HUES48 (cell line): ENCODE measurements around the gene SOX6.

ENCODE experiments used
- H3K27ac ChIP-seq: one replicate; pipeline ENCODE4 v1.7.0; 2013; ENCODE audit warnings: low read depth, low read length, inconsistent platforms
- H3K27me3 ChIP-seq: 2 replicates; pipeline ENCODE4 v1.6.1; 2013; ENCODE audit warnings: mild to moderate bottlenecking, low read length; ENCODE audit not compliant: control insufficient read depth, insufficient read depth
- H3K36me3 ChIP-seq: 2 replicates; pipeline ENCODE4 v1.6.1; 2013; ENCODE audit warnings: low read length; ENCODE audit not compliant: control insufficient read depth, insufficient read depth
- H3K4me1 ChIP-seq: 2 replicates; pipeline ENCODE4 v1.6.1; 2013; ENCODE audit warnings: mild to moderate bottlenecking, low read length; ENCODE audit not compliant: control insufficient read depth, insufficient read depth
- H3K4me3 ChIP-seq: 2 replicates; pipeline ENCODE4 v1.5.1; 2013; ENCODE audit warnings: mild to moderate bottlenecking, low read depth, low read length
- H3K9ac ChIP-seq: 2 replicates; pipeline ENCODE4 v1.6.1; 2013; ENCODE audit warnings: mild to moderate bottlenecking, low read depth, low read length, moderate library complexity
- H3K9me3 ChIP-seq: 2 replicates; pipeline ENCODE4 v1.6.1; 2013; ENCODE audit warnings: low read length; ENCODE audit not compliant: control insufficient read depth, insufficient read depth

SOX6 gene

DNA sequence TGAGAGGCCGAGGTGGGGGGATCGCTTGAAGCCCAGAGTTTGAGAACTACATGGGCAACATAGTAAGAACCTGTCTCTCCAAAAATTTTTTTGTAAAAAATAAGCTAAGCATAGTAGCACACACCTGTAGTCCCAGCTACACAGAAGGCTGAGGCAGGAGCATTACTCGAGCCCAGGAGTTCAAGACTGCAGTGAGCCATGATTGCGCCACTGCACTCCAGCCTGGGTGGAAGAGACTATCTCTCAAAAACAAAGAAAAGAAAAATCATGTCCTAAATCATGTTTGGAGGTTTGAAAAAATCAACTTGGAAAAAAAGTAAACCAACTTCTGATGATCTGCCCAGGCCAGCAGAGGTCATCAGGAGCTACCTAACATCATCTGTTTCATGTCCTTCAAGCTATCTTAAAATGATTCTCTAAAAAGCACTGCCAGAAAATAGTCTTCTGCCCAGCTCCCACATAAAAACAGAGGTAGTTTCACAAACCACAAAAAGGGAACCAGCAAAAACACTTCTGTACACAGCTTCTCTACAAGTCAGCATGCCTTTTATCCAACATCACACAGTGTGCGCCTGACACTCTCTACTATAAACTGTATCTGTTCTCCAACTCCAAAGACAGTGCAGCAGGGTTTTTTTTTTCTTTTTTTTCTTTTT is 165.0 kb downstream of the SOX6 start:
- peaks cover 12% of the 10 kb centered on the region for H3K4me1 ChIP-seq
- no peak overlapping the region for H3K9ac ChIP-seq
- H3K9me3 ChIP-seq = no peaks in the 10 kb centered on the region
- no peak overlapping the region for H3K27ac ChIP-seq
- H3K36me3 ChIP-seq = no peaks in the 10 kb centered on the region
- H3K27me3 ChIP-seq = no peaks in the 10 kb centered on the region
- no peak overlapping the region for H3K4me3 ChIP-seq

DNA sequence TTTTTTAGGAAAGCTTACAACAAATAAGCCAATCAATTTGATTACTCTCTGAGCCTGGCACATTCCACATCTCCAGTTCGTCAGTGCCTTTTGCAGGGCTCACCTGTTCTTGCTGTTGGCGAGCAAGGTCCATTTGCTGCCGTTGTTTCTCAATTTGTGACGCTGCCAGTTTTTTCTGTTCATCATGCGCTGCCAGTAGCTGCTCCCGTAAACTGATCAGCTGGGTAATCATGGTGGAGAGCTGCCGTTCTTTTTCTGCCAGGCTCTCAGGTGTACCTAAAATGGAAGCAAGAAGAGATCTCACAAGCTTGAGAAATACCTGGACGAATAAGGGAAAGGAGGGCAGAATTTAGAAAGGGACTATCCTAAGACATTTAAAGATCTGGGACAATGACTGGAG is 169.7 kb downstream of the SOX6 start:
- Histone ChIP-seq H3K27ac (no peak overlapping the region), H3K27me3 (no peaks in the 10 kb centered on the region), H3K36me3 (no peaks in the 10 kb centered on the region), H3K9ac (no peak overlapping the region), H3K9me3 (no peaks in the 10 kb centered on the region), H3K4me1 (peaks cover 13% of the 10 kb centered on the region), H3K4me3 (no peak overlapping the region)

- peak overlapping the region; percentile 11 for H3K27ac ChIP-seq
- H3K4me3 ChIP-seq = no peak overlapping the region
- H3K9me3 ChIP-seq = no peaks in the 10 kb centered on the region
- no peaks in the 10 kb centered on the region for H3K36me3 ChIP-seq
- no peak overlapping the region for H3K9ac ChIP-seq
- no peaks in the 10 kb centered on the region for H3K27me3 ChIP-seq
- H3K4me1 ChIP-seq = peaks cover 29% of the 10 kb centered on the region
Observed at GRCh38 chr11:16185042-16185441, 171.3 kb downstream of the SOX6 start.

DNA sequence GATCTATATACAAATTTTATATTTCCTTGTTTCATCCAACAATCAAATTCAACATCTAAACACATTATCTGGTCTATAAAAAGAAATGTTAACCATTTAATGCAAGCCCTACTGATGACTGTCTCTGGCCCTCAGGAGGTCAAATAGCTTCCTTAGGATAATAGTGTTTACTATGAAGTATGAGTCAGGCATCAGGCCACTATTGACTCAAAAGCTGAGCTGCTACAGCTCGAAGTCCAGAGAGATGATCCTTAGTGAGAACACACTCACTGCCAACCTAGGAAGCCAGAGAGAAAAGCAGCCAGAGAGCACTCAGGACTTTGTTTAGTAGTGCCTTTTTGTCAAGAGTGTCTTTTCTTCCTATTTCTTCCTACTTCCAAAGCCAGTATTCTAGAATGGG is 171.8 kb downstream of the SOX6 start:
- Histone ChIP-seq H3K9ac (no peak overlapping the region), H3K36me3 (no peaks in the 10 kb centered on the region), H3K4me3 (no peak overlapping the region), H3K27me3 (no peaks in the 10 kb centered on the region), H3K4me1 (peaks cover 34% of the 10 kb centered on the region), H3K9me3 (no peaks in the 10 kb centered on the region), H3K27ac (peak overlapping the region; percentile 11)

- no peak overlapping the region for H3K27ac ChIP-seq
- H3K36me3 ChIP-seq = no peaks in the 10 kb centered on the region
- H3K27me3 ChIP-seq = no peaks in the 10 kb centered on the region
- no peak overlapping the region for H3K9ac ChIP-seq
- peaks cover 54% of the 10 kb centered on the region for H3K4me1 ChIP-seq
- no peak overlapping the region for H3K4me3 ChIP-seq
- no peaks in the 10 kb centered on the region for H3K9me3 ChIP-seq
Observed at GRCh38 chr11:16182553-16182952, 173.8 kb downstream of the SOX6 start.

DNA sequence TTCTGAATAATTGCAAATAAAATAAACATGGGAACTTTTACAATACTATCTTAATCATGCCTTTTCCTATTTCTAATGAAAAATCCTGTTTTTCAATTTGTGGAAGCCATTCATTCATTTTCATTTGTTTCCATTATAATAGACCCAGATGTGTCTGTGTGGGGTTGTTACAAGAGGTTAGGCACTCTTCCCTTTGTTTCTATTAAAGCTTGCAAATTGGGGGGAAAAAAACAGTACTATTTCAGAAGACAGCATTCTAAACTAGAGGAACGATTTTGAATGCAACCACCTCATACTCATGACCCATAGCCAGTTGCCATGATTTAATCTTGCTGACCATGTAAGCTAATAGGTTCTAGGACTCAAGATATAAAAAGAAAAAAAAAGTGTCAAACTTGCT is 175.5 kb downstream of the SOX6 start:
- H3K9ac ChIP-seq = no peak overlapping the region
- peak overlapping the region; percentile 53 for H3K27ac ChIP-seq
- H3K4me1 ChIP-seq = peaks cover 56% of the 10 kb centered on the region
- H3K36me3 ChIP-seq = no peaks in the 10 kb centered on the region
- peak overlapping the region; percentile 32; the same call in 1 of the 2 replicates for H3K4me3 ChIP-seq
- no peaks in the 10 kb centered on the region for H3K9me3 ChIP-seq
- H3K27me3 ChIP-seq = no peaks in the 10 kb centered on the region

GRCh38 chr11:16179676-16180075 is 176.7 kb downstream of the SOX6 start:
- Histone ChIP-seq H3K36me3 (no peaks in the 10 kb centered on the region), H3K27ac (no peak overlapping the region), H3K4me3 (no peak overlapping the region), H3K9me3 (no peaks in the 10 kb centered on the region), H3K27me3 (no peaks in the 10 kb centered on the region), H3K9ac (no peak overlapping the region), H3K4me1 (peaks cover 56% of the 10 kb centered on the region)

DNA sequence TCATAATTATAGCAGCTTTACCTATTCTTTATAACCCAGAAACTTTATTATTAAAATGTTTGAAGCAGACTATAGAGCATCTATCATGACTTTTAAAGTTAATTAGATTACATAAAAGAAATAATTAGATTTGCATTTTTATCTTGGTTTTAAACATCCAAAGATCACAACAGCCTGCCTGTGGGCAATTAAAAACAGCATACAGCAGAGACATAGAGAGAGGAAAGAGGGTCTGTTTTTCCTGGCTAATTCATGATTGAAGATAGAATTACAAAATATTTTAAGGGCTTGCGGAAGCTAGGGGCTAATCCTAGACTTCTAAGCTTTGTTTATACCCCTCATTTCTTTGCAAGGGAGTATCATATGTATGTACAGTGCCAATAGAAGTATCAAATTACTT is 178.1 kb downstream of the SOX6 start:
- Histone ChIP-seq H3K27ac (no peak overlapping the region), H3K27me3 (no peaks in the 10 kb centered on the region), H3K4me1 (peaks cover 56% of the 10 kb centered on the region), H3K4me3 (no peak overlapping the region), H3K36me3 (no peaks in the 10 kb centered on the region), H3K9ac (no peak overlapping the region), H3K9me3 (no peaks in the 10 kb centered on the region)

DNA sequence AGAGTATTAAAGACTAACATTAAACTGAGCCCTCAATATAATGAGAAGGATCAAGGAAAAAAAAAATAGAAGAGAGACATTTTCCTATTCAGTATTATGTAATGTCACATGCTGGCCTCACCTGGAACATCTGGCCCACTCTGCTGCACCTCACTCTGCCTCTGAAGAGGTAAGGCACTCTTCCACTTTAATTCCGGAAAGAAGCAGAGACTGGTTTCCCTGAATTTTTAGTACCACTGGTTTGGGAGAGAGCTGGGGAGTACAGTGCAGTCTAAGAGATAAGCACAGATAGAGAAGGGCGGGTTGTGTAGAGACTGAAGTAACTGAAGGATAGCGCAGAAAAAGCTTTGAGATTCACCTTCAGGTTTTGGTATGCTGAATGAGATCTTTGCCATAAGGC is 178.7 kb downstream of the SOX6 start:
- peaks cover 53% of the 10 kb centered on the region for H3K4me1 ChIP-seq
- no peaks in the 10 kb centered on the region for H3K27me3 ChIP-seq
- no peak overlapping the region for H3K27ac ChIP-seq
- no peak overlapping the region for H3K4me3 ChIP-seq
- no peaks in the 10 kb centered on the region for H3K9me3 ChIP-seq
- H3K9ac ChIP-seq = no peak overlapping the region
- no peaks in the 10 kb centered on the region for H3K36me3 ChIP-seq

GRCh38 chr11:16173798-16174197 is 182.5 kb downstream of the SOX6 start:
- Histone ChIP-seq H3K27ac (no peak overlapping the region), H3K4me1 (peaks cover 49% of the 10 kb centered on the region), H3K9me3 (no peaks in the 10 kb centered on the region), H3K27me3 (no peaks in the 10 kb centered on the region), H3K4me3 (no peak overlapping the region), H3K36me3 (no peaks in the 10 kb centered on the region), H3K9ac (no peak overlapping the region)

GRCh38 chr11:16171882-16172281 is 184.5 kb downstream of the SOX6 start:
- no peak overlapping the region; the same call in 1 of the 2 replicates for H3K4me3 ChIP-seq
- no peaks in the 10 kb centered on the region for H3K36me3 ChIP-seq
- H3K27ac ChIP-seq = peak overlapping the region; percentile 22
- no peak overlapping the region for H3K9ac ChIP-seq
- H3K4me1 ChIP-seq = peaks cover 35% of the 10 kb centered on the region
- no peaks in the 10 kb centered on the region for H3K9me3 ChIP-seq
- H3K27me3 ChIP-seq = no peaks in the 10 kb centered on the region
